GM19452 (cell line): Measurements from ENCODE around the gene GET4.

Experiments used
- ATAC-seq: cut with Tn5 transposase; IDR thresholded peaks from one replicate; pipeline ENCODE4 v1.9.1; 2021; ENCODE audit not compliant: unreplicated experiment

Gene GET4

DNA sequence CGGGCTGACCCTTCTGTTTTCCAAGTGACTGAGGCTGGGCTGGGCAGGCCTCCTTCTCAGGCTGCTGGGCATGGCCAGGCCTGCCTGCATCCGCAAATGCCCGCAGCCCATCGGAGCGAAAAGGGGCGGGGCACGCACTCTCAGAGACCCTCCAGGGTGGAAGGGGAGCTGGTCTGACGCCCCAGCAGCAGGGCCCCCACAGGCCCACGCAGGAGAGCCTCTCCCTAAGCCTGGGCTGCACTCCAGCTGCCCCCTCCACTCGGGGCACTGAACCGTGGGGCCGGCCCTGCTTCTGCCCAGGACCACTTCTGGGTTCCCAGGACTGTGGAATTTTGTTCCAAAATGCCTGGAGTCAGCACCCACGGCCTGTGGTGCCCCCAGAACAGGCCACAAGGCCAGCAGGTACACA lies 68.8 kb downstream of the GET4 start:
- no peak for ATAC-seq

DNA sequence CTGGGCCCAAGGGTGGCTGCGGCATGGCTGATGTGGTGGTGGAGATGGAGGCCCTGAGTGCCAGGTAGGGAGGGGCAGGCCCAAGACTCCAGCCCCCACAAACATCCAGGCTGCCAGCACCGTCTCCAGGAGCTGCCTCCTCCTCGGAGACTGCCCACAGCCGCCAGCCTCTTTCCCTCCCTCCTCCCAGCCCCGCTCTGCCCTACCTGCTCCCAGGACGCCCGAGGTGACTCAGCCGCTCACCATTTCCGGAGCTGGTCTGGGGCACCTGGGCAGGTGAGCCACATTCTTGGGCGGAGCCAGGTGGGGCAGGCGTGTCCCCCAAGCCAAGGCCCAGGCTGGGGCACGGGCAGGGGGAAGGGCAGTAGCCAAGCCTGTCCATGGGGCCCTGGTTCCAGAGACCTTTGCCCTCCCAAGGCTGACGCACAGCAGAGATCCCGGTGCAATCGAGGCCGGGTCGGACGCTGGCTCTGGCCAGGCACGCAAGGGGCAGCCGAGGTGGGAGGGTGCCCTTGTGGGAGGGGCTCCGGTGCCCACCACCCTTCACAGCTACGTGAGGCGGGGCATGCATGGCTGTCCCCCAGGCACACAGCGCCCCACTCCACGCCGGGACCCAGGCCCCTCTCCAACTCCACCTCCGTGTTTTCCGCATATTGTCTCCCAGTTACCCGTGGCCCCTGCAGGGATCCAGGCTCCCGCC lies 69.4 kb downstream of the GET4 start:
- no peak for ATAC-seq
